Measurements from ENCODE around the gene GRM1. TPM values are rescaled to one million over a fixed set of nuclear protein-coding genes. Genes with fewer than 3 reads are reported as not detected.

Gene GRM1
- total RNA-seq, 4 donors from 2014 or later: under 0.01 to 0.19 TPM; not detected in 2

DNA sequence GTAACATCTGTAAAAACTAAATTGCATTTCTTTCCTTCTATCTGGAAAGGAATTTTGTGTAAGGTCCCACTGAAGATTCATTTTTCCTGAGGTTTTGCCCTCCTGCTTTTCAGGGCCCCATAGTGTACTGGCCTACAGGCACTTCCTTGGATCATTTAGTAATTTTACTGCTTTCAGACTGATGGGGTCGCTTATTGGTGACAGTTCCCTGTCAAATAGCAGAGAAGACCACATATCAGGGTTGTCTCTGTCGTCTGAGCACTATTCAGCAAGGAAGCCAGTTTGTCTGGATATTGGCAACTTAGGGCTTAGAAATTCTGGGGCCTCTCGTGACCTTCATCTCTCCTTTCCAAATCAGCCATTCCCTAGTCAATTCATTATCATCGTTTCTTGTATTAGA is 3.5 kb downstream of the GRM1 start:
- no peaks in the 10 kb centered on the region for H3K9me3 ChIP-seq
- H3K27ac ChIP-seq (replicated peaks in 1 of 4): no peak overlapping the region
- TF ChIP-seq POLR2AphosphoS5 (IDR thresholded peaks at IDR 0.05): no peak
- TF ChIP-seq CTCF (IDR thresholded peaks at IDR 0.05): no peak
- TF ChIP-seq POLR2A (IDR thresholded peaks at IDR 0.05; ENCODE audit: low read depth): no peak
- no peak for TF ChIP-seq EP300 (IDR thresholded peaks at IDR 0.05)
- no peak overlapping the region for H3K4me3 ChIP-seq
- DNase-seq (ENCODE audit: extremely low spot score): no peak
- WGBS: 54% methylated on average over 4 of the region's 4 CpGs
- no peaks in the 10 kb centered on the region for H3K36me3 ChIP-seq
- peaks cover 0 to 34% (median 12%) of the 10 kb centered on the region in 4 donors for H3K27me3 ChIP-seq
- intact Hi-C loops (cut with DNase I): no loop called here
- H3K4me1 ChIP-seq: peaks cover 0 to 9% (median 3%) of the 10 kb centered on the region in 4 donors

GRCh38 chr6:146040360-146040759 is 11.5 kb downstream of the GRM1 start:
- H3K9me3 ChIP-seq: peaks cover 0 to 26% (median 22%) of the 10 kb centered on the region in 4 donors
- no peak overlapping the region for H3K4me3 ChIP-seq
- TF ChIP-seq POLR2AphosphoS5 (IDR thresholded peaks at IDR 0.05): no peak
- TF ChIP-seq CTCF (IDR thresholded peaks at IDR 0.05): no peak
- TF ChIP-seq POLR2A (IDR thresholded peaks at IDR 0.05; ENCODE audit: low read depth): no peak
- TF ChIP-seq EP300 (IDR thresholded peaks at IDR 0.05): no peak
- DNase-seq (ENCODE audit: extremely low spot score): no peak
- H3K27me3 ChIP-seq: no peaks in the 10 kb centered on the region
- no peak overlapping the region for H3K27ac ChIP-seq (replicated peaks in 1 of 4)
- intact Hi-C loops (cut with DNase I): no loop called here
- WGBS: 91% methylated on average over 1 of the region's 1 CpG
- no peaks in the 10 kb centered on the region for H3K36me3 ChIP-seq
- no peaks in the 10 kb centered on the region for H3K4me1 ChIP-seq

DNA sequence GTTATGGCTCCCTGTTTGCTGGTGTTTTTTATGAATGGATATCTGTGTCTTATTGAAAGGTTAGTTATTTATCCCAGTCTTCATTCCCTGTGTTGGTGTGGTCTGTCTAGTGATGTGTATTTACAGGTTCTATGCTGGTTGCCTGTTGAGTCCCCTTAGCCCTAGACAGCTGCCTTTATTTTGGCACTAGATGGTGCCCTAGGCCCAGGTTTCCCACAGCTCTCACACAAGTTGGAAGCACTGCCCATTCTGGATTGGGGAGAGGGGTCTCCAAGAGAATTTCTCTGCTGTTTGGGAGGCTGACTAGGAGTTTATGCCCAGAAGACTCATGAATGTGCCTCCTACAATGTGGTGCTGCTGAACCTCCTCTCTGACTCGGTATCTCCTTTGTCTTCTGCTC is 12.4 kb downstream of the GRM1 start:
- no peaks in the 10 kb centered on the region for H3K27me3 ChIP-seq
- intact Hi-C loops (cut with DNase I): no loop called here
- peaks cover 0 to 26% (median 22%) of the 10 kb centered on the region in 4 donors for H3K9me3 ChIP-seq
- no peaks in the 10 kb centered on the region for H3K4me1 ChIP-seq
- no peak overlapping the region for H3K4me3 ChIP-seq
- WGBS: 33% methylated on average over 1 of the region's 1 CpG
- no peak overlapping the region for H3K27ac ChIP-seq (replicated peaks in 1 of 4)
- no peaks in the 10 kb centered on the region for H3K36me3 ChIP-seq
- TF ChIP-seq POLR2A (IDR thresholded peaks at IDR 0.05; ENCODE audit: low read depth) (no peak), CTCF (IDR thresholded peaks at IDR 0.05) (no peak), POLR2AphosphoS5 (IDR thresholded peaks at IDR 0.05) (no peak), EP300 (IDR thresholded peaks at IDR 0.05) (no peak)
- DNase-seq (ENCODE audit: extremely low spot score): no peak

DNA sequence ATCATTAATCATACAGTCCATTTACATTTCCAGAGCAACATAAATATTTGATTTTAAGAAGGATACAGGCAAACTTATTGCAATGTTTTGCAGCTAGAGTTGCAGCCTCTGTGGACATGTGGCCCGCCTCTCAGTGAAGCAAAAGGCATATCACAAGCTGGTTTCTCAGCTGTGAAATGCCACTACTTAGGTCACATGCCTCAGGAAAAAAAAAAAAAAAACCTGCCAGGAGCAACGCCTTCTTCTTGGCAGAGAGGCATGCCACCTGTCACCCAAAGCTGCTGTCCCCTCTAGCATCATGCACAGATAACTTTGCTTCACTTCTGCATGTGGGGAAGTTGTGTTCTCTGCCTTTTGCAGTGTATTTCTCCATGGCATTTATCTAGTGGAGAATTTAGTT is 18.5 kb downstream of the GRM1 start:
- no peak for DNase-seq (ENCODE audit: extremely low spot score)
- WGBS: 53% methylated on average over 2 of the region's 2 CpGs
- Histone ChIP-seq H3K36me3 (no peaks in the 10 kb centered on the region), H3K9me3 (peaks cover 0 to 4% (median 0%) of the 10 kb centered on the region in 4 donors), H3K4me1 (no peaks in the 10 kb centered on the region), H3K27ac (replicated peaks in 1 of 4) (no peak overlapping the region), H3K4me3 (no peak overlapping the region), H3K27me3 (no peaks in the 10 kb centered on the region)
- intact Hi-C loops (cut with DNase I): no loop called here
- no peak for TF ChIP-seq POLR2AphosphoS5 (IDR thresholded peaks at IDR 0.05)
- TF ChIP-seq CTCF (IDR thresholded peaks at IDR 0.05): no peak
- no peak for TF ChIP-seq POLR2A (IDR thresholded peaks at IDR 0.05; ENCODE audit: low read depth)
- no peak for TF ChIP-seq EP300 (IDR thresholded peaks at IDR 0.05)

DNA sequence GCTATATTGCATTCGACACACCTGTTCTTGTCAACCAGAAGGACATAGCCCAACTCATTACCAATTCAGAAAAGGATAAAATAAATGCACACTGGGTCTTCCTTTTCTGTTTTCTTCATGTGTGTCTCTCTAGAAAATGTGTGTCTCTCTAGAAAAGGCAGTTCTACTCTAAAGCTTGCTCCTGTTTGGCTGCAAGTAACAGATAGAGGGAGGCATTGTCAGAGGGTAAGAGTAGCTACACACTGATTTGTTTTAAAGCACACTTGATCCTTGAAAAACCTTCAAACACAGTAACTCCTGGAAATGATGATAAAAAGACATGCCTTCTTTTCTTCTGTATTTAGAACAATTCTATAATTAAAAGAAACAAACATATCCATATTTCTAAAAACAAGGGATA is 21.3 kb downstream of the GRM1 start:
- H3K27me3 ChIP-seq: no peaks in the 10 kb centered on the region
- 64% methylated on average over 1 of the region's 1 CpG for WGBS
- no peak overlapping the region for H3K27ac ChIP-seq (replicated peaks in 1 of 4)
- no peaks in the 10 kb centered on the region for H3K4me1 ChIP-seq
- H3K9me3 ChIP-seq: peaks cover 0 to 4% (median 0%) of the 10 kb centered on the region in 4 donors
- no peak for DNase-seq (ENCODE audit: extremely low spot score)
- no peak for TF ChIP-seq POLR2AphosphoS5 (IDR thresholded peaks at IDR 0.05)
- no peak for TF ChIP-seq CTCF (IDR thresholded peaks at IDR 0.05)
- TF ChIP-seq EP300 (IDR thresholded peaks at IDR 0.05): no peak
- TF ChIP-seq POLR2A (IDR thresholded peaks at IDR 0.05; ENCODE audit: low read depth): no peak
- no peak overlapping the region for H3K4me3 ChIP-seq
- intact Hi-C loops (cut with DNase I): no loop called here
- H3K36me3 ChIP-seq: no peaks in the 10 kb centered on the region
